OCI-LY3 (cell line): ENCODE measurements around the gene IGHMBP2.

Source experiments
- CTCF ChIP-seq: fragments of 200-600, 300-600 bp; sonication (generic); IDR thresholded peaks from 2 replicates; pipeline ENCODE4 v1.5.1; 2014; ENCODE audit warnings: antibody characterized with exemption, low read length, low read depth
- EZH2phosphoT487 ChIP-seq: fragments of 200-600 bp; shearing (Covaris generic); IDR thresholded peaks from 2 replicates; pipeline ENCODE4 v1.6.1; 2018; ENCODE audit warnings: antibody characterized with exemption, mixed run types, low read depth

DNA sequence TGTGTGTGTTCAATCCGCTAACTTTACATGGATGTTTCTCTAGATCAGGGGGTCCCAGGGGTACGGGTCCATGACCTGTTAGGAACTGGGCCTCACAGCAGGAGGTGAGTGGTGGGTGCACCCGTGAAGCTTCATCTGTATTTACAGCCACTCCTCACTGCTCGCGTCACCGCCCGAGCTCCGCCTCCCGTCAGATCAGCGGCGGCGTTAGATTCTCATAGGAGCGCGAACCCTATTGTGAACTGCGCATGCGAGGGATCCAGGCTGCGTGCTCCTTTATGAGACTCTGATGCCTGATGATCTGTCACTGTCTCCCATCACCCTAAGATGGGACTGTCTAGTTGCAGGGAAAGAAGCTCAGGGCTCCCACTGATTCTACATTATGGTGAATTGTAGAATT lies 45.2 kb downstream of the IGHMBP2 start:
- TF ChIP-seq CTCF (no peak), EZH2phosphoT487 (no peak)
